ENCODE results near the gene ASB13.

ASB13 gene

DNA sequence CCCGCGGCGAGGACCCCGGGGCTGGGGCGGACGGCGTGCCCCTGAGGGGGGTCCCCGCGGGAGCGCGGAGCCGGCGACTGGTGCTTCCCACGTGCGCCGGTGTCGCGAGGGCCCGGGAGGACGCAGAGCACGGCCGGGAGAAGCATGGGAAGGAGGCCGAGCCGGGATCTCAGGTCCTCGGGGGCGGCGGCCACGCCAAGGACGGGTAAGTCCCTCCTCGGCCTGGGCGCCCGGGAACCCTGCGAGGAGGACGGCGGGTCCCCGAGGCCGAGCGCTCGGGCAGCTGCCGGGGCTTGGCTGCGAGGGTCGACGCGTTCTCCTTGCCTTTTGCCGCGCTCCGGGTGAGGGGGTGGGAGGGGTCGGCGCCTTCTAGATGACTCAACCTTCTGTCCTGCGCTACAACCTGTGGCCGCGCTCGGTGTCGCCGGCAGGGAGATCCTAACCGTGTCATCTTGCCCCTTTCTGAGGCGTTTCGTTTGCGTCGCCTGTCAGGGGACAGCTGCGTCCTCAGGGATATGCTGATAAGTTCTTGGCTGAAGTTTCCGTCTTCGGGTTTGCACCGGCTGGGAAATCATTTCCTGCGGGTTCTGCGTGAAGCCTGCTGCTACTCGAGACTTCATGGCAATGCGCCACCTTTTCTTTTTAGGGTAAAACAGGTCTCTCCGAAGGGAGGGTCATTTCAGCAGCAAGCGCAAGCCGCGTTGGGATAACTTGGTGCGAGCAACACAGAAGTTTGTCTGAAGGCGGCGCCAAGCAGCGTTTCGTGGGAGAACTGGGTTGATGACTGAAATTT is 18.8 kb upstream of the ASB13 start:
- no peak overlapping the region for H2AK5ac ChIP-seq (ENCODE audit: low read depth, low read length)
- H3K36me3 ChIP-seq (replicated peaks in 1 of 2; ENCODE audit: control insufficient read depth in 2 of 2, insufficient read depth in 2 of 2, low read length in 2 of 2), result peaks cover 0 to 3% of the 10 kb centered on the region in 2 donors
- H3K27ac ChIP-seq (replicated peaks; ENCODE audit: low read length), result no peak overlapping the region
- peaks cover 1 to 5% of the 10 kb centered on the region in 2 donors for H3K4me1 ChIP-seq (ENCODE audit: control insufficient read depth in 2 of 2, insufficient read depth in 1 of 2, low read depth in 1 of 2, low read length in 2 of 2)
- no peak overlapping the region for H4K8ac ChIP-seq (ENCODE audit: low read depth, low read length)
- no peak overlapping the region for H2BK15ac ChIP-seq (ENCODE audit: low read length)
- peaks cover 4% of the 10 kb centered on the region for H3K79me1 ChIP-seq (ENCODE audit: low read depth, low read length)
- peak overlapping the region; percentile 83 for H3K4me2 ChIP-seq (ENCODE audit: insufficient read depth, low read length, poor library complexity, severe bottlenecking)
- H3K9ac ChIP-seq (ENCODE audit: low read depth, low read length, poor library complexity), result peak overlapping the region; percentile 60
- H3K23ac ChIP-seq (ENCODE audit: low read depth, low read length, poor library complexity), result peak overlapping the region; percentile 80
- H3K14ac ChIP-seq (ENCODE audit: low read length), result no peak overlapping the region
- no peak overlapping the region for H2BK12ac ChIP-seq (ENCODE audit: low read length)
- peaks cover 0 to 4% of the 10 kb centered on the region in 2 donors for H3K9me3 ChIP-seq (replicated peaks in 1 of 2; ENCODE audit: control insufficient read depth in 2 of 2, insufficient read depth in 1 of 2, low read depth in 1 of 2, low read length in 2 of 2)
- H3K18ac ChIP-seq (ENCODE audit: low read length), result peak overlapping the region; percentile 80
- WGBS, 2 donors (ENCODE audit: extremely low coverage in 2 of 2, insufficient read length in 2 of 2, insufficient replicate concordance in 1 of 2), result no CpG with 5 or more reads among the region's 77 CpGs
- no peak overlapping the region for H4K91ac ChIP-seq (ENCODE audit: low read depth, low read length, poor library complexity)
- peaks cover 0 to 17% (median 3%) of the 10 kb centered on the region in 3 experiments for H3K27me3 ChIP-seq (ENCODE audit: control insufficient read depth in 3 of 3, insufficient read depth in 3 of 3, low read depth in 1 of 3, low read length in 3 of 3)
- DNase-seq (ENCODE audit: low spot score), result peak; percentile 48
- H2BK5ac ChIP-seq (ENCODE audit: low read length), result no peak overlapping the region
- H2BK120ac ChIP-seq (ENCODE audit: low read depth, low read length), result no peak overlapping the region
- H3K4me3 ChIP-seq (ENCODE audit: low read length in 2 of 2), result peak overlapping the region; percentile 78 to 99
- H3K4ac ChIP-seq (ENCODE audit: low read length), result no peak overlapping the region
- peak overlapping the region; percentile 87 for H2AFZ ChIP-seq (ENCODE audit: low read length)

DNA sequence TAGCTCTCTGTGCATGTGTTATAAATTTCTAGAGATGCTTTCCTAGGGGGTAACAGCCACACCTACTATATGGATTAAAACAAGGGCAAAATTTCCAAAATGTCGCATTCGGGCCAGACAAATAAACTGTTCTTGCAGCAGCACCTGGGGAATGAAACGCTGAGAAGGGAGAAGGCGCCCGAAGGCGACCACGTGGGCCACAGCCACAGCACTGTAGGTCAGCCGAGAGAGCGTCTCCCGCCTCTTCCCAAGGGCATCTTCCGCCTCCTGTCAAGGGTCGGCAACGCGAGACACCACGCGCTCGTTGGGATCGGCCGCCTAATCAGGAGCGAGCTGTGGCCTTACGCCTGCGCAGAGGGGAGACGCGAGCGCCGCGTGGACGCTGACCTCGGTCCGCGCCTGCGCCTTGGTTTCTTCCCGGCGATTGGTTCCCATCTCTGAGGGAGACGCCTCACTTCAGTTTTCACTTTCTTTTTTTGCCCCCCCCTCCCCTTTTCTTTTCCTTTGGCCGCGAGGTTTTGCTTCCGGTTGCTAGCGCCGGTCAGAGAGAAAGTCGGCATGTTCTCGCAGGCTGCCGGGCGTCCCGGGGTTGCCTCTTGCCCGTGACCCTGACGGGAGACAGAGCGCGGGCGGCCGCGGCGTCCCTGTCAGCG is 18.0 kb upstream of the ASB13 start, which contains the start of gene TASOR2:
TSS of gene TASOR2 (plus strand) at position 521 of the 653 bp plus-strand sequence. CDS start 35,805 bp downstream, outside the sequence.
- H3K4ac ChIP-seq (ENCODE audit: low read length), result no peak within 1 kb of the TSS
- no peak within 1 kb of the TSS for H4K91ac ChIP-seq (ENCODE audit: low read depth, low read length, poor library complexity)
- peaks cover 0 to 22% (median 3%) of the 10 kb centered on the region in 3 experiments for H3K27me3 ChIP-seq (ENCODE audit: control insufficient read depth in 3 of 3, insufficient read depth in 3 of 3, low read depth in 1 of 3, low read length in 3 of 3)
- H3K18ac ChIP-seq (ENCODE audit: low read length), result peak within 1 kb of the TSS; percentile 80
- H3K9ac ChIP-seq (ENCODE audit: low read depth, low read length, poor library complexity), result peak within 1 kb of the TSS; percentile 60
- H3K27ac ChIP-seq (replicated peaks; ENCODE audit: low read length), result no peak within 1 kb of the TSS
- H3K9me3 ChIP-seq (replicated peaks in 1 of 2; ENCODE audit: control insufficient read depth in 2 of 2, insufficient read depth in 1 of 2, low read depth in 1 of 2, low read length in 2 of 2), result peaks cover 0 to 4% of the 10 kb centered on the region in 2 donors
- H2AFZ ChIP-seq (ENCODE audit: low read length), result peak within 1 kb of the TSS; percentile 87
- no peak within 1 kb of the TSS for H3K14ac ChIP-seq (ENCODE audit: low read length)
- H3K79me1 ChIP-seq (ENCODE audit: low read depth, low read length), result peaks cover 4% of the 10 kb centered on the region
- H2BK120ac ChIP-seq (ENCODE audit: low read depth, low read length), result no peak within 1 kb of the TSS
- no peak within 1 kb of the TSS for H2BK15ac ChIP-seq (ENCODE audit: low read length)
- H3K4me2 ChIP-seq (ENCODE audit: insufficient read depth, low read length, poor library complexity, severe bottlenecking), result peak within 1 kb of the TSS; percentile 83
- no peak within 1 kb of the TSS for H2BK5ac ChIP-seq (ENCODE audit: low read length)
- no CpG with 5 or more reads among the region's 54 CpGs for WGBS, 2 donors (ENCODE audit: extremely low coverage in 2 of 2, insufficient read length in 2 of 2, insufficient replicate concordance in 1 of 2)
- no peak within 1 kb of the TSS for H2AK5ac ChIP-seq (ENCODE audit: low read depth, low read length)
- H3K4me3 ChIP-seq (ENCODE audit: low read length in 2 of 2), result peak within 1 kb of the TSS; percentile 78 to 99
- peak within 1 kb of the TSS; percentile 80 for H3K23ac ChIP-seq (ENCODE audit: low read depth, low read length, poor library complexity)
- H3K36me3 ChIP-seq (replicated peaks in 1 of 2; ENCODE audit: control insufficient read depth in 2 of 2, insufficient read depth in 2 of 2, low read length in 2 of 2), result peaks cover 0 to 3% of the 10 kb centered on the region in 2 donors
- DNase-seq (ENCODE audit: low spot score), result peak; percentile 93
- no peak within 1 kb of the TSS for H4K8ac ChIP-seq (ENCODE audit: low read depth, low read length)
- H3K4me1 ChIP-seq (ENCODE audit: control insufficient read depth in 2 of 2, insufficient read depth in 1 of 2, low read depth in 1 of 2, low read length in 2 of 2), result peaks cover 1 to 5% of the 10 kb centered on the region in 2 donors
- H2BK12ac ChIP-seq (ENCODE audit: low read length), result no peak within 1 kb of the TSS

DNA sequence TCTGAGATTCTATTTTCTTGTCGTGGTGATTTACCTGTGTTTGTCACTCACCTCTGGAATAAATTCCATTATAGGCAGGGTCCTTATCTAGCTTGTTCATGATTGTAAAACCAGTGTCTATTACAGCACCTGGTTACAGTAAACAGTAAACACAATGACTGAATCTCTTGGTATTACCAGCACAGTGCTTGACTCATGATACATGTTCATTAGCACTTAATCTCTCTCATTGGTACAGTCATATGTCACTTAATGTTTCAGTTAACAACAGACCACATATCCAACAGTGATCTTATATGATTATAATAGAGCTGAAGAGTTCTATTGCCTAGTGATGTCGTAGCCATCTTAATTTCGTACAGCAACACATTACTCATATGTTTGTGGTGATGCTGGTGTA is 16.7 kb upstream of the ASB13 start:
- DNase-seq (ENCODE audit: low spot score), result no peak
- Histone ChIP-seq H3K4me1 (ENCODE audit: control insufficient read depth in 2 of 2, insufficient read depth in 1 of 2, low read depth in 1 of 2, low read length in 2 of 2) (peaks cover 1 to 5% of the 10 kb centered on the region in 2 donors), H2AK5ac (ENCODE audit: low read depth, low read length) (no peak overlapping the region), H3K9ac (ENCODE audit: low read depth, low read length, poor library complexity) (no peak overlapping the region), H2BK5ac (ENCODE audit: low read length) (no peak overlapping the region), H2BK15ac (ENCODE audit: low read length) (no peak overlapping the region), H2BK12ac (ENCODE audit: low read length) (no peak overlapping the region), H3K79me1 (ENCODE audit: low read depth, low read length) (peaks cover 4% of the 10 kb centered on the region), H3K18ac (ENCODE audit: low read length) (no peak overlapping the region), H2AFZ (ENCODE audit: low read length) (peak overlapping the region; percentile 57), H3K23ac (ENCODE audit: low read depth, low read length, poor library complexity) (no peak overlapping the region), H3K4ac (ENCODE audit: low read length) (no peak overlapping the region), H3K4me3 (ENCODE audit: low read length in 2 of 2) (no peak overlapping the region), H4K91ac (ENCODE audit: low read depth, low read length, poor library complexity) (no peak overlapping the region), H3K9me3 (replicated peaks in 1 of 2; ENCODE audit: control insufficient read depth in 2 of 2, insufficient read depth in 1 of 2, low read depth in 1 of 2, low read length in 2 of 2) (peaks cover 0 to 4% of the 10 kb centered on the region in 2 donors), H2BK120ac (ENCODE audit: low read depth, low read length) (no peak overlapping the region), H4K8ac (ENCODE audit: low read depth, low read length) (no peak overlapping the region), H3K27ac (replicated peaks; ENCODE audit: low read length) (no peak overlapping the region), H3K27me3 (ENCODE audit: control insufficient read depth in 3 of 3, insufficient read depth in 3 of 3, low read depth in 1 of 3, low read length in 3 of 3) (peaks cover 0 to 36% (median 3%) of the 10 kb centered on the region in 3 experiments), H3K14ac (ENCODE audit: low read length) (no peak overlapping the region), H3K36me3 (replicated peaks in 1 of 2; ENCODE audit: control insufficient read depth in 2 of 2, insufficient read depth in 2 of 2, low read length in 2 of 2) (no peaks in the 10 kb centered on the region), H3K4me2 (ENCODE audit: insufficient read depth, low read length, poor library complexity, severe bottlenecking) (no peak overlapping the region)
- no CpG with 5 or more reads among the region's 3 CpGs for WGBS, 2 donors (ENCODE audit: extremely low coverage in 2 of 2, insufficient read length in 2 of 2, insufficient replicate concordance in 1 of 2)

DNA sequence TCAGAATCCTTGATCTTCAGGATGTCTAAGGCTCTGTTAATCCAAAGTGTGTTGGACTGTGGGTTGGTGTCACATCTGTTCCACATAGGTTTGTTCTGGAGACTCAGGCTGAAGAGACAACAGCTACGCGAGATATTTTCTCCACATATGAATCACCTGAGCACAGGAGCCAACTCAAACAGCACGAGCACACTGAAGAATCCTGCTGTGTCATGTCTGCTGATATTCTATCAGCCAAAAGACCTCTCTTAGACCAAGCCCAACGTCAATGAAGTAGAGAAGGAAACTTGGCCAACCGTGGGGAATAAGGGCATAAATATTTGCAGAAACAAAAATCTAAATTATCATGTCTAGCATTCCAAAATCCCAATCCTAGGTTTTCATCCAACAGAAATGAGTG is 15.5 kb upstream of the ASB13 start:
- Histone ChIP-seq H4K8ac (ENCODE audit: low read depth, low read length) (no peak overlapping the region), H2BK15ac (ENCODE audit: low read length) (no peak overlapping the region), H2AK5ac (ENCODE audit: low read depth, low read length) (no peak overlapping the region), H3K9ac (ENCODE audit: low read depth, low read length, poor library complexity) (no peak overlapping the region), H3K4ac (ENCODE audit: low read length) (no peak overlapping the region), H2BK5ac (ENCODE audit: low read length) (no peak overlapping the region), H2AFZ (ENCODE audit: low read length) (peak overlapping the region; percentile 20), H3K4me2 (ENCODE audit: insufficient read depth, low read length, poor library complexity, severe bottlenecking) (no peak overlapping the region), H2BK12ac (ENCODE audit: low read length) (no peak overlapping the region), H4K91ac (ENCODE audit: low read depth, low read length, poor library complexity) (no peak overlapping the region), H3K23ac (ENCODE audit: low read depth, low read length, poor library complexity) (no peak overlapping the region), H3K4me3 (ENCODE audit: low read length in 2 of 2) (no peak overlapping the region), H3K18ac (ENCODE audit: low read length) (no peak overlapping the region), H3K9me3 (replicated peaks in 1 of 2; ENCODE audit: control insufficient read depth in 2 of 2, insufficient read depth in 1 of 2, low read depth in 1 of 2, low read length in 2 of 2) (peaks cover 0 to 4% of the 10 kb centered on the region in 2 donors), H3K79me1 (ENCODE audit: low read depth, low read length) (peaks cover 4% of the 10 kb centered on the region), H2BK120ac (ENCODE audit: low read depth, low read length) (no peak overlapping the region), H3K36me3 (replicated peaks in 1 of 2; ENCODE audit: control insufficient read depth in 2 of 2, insufficient read depth in 2 of 2, low read length in 2 of 2) (no peaks in the 10 kb centered on the region), H3K27ac (replicated peaks; ENCODE audit: low read length) (no peak overlapping the region), H3K14ac (ENCODE audit: low read length) (no peak overlapping the region), H3K4me1 (ENCODE audit: control insufficient read depth in 2 of 2, insufficient read depth in 1 of 2, low read depth in 1 of 2, low read length in 2 of 2) (peaks cover 1 to 5% of the 10 kb centered on the region in 2 donors), H3K27me3 (ENCODE audit: control insufficient read depth in 3 of 3, insufficient read depth in 3 of 3, low read depth in 1 of 3, low read length in 3 of 3) (peaks cover 0 to 48% (median 4%) of the 10 kb centered on the region in 3 experiments)
- DNase-seq (ENCODE audit: low spot score), result no peak
- no CpG with 5 or more reads among the region's 5 CpGs for whole genome bisulfite sequencing, 2 donors (ENCODE audit: extremely low coverage in 2 of 2, insufficient read length in 2 of 2, insufficient replicate concordance in 1 of 2)
